Esophagus squamous epithelium (tissue), 5 donors: ENCODE results near the gene KCNN3. TPM values are rescaled to one million over a fixed set of nuclear protein-coding genes. Genes with fewer than 3 reads are reported as not detected.

ENCODE experiments used
- DNase-seq: peaks from one replicate; lab custom pipeline; 2025; lab: John Stamatoyannopoulos, UW
- H3K27ac ChIP-seq, 4 donors: fragments of 200-600 bp; sonication (generic); one replicate each; pipeline ENCODE4 v1.5.1; 2016 to 2019; ENCODE audit warnings: mild to moderate bottlenecking in 1 of 4
- H3K27me3 ChIP-seq, 4 donors: fragments of 200-600 bp; sonication (generic); 1 replicate in 3 of 4; 2 replicates in 1 of 4; pipeline versions ENCODE4 v1.5.1 to v1.6.0; 2017 to 2021; ENCODE audit warnings: antibody characterized with exemption in 1 of 4
- H3K36me3 ChIP-seq, 3 donors: fragments of 200-600 bp; sonication (generic); one replicate each; pipeline ENCODE4 v1.5.1; 2016 to 2019
- H3K4me1 ChIP-seq, 3 donors: fragments of 200-600 bp; sonication (generic); one replicate each; pipeline ENCODE4 v1.5.1; 2017 to 2019
- H3K4me3 ChIP-seq, 4 donors: fragments of 200-600 bp; sonication (generic); 1 replicate in 3 of 4; 2 replicates in 1 of 4; pipeline ENCODE4 v1.5.1; 2016 to 2019; ENCODE audit warnings: mild to moderate bottlenecking in 2 of 4, moderate library complexity in 1 of 4
- H3K9me3 ChIP-seq, 3 donors: fragments of 200-600 bp; sonication (generic); one replicate each; pipeline ENCODE4 v1.5.1; 2016 to 2019
- CTCF ChIP-seq, 6 experiments: fragments of 450-650 bp in 4 of 6; fragments of 200-600 bp in 2 of 6; sonication (generic) in 2 of 6; IDR thresholded peaks; one replicate each; pipeline ENCODE4 v1.5.1; 2016 to 2019; ENCODE audit warnings: antibody characterized with exemption in 6 of 6, mild to moderate bottlenecking in 4 of 6, moderate library complexity in 4 of 6
- POLR2A ChIP-seq, 4 donors: fragments of 450-650 bp; IDR thresholded peaks; one replicate each; pipeline ENCODE4 v1.6.1; 2017; ENCODE audit warnings: antibody characterized with exemption in 4 of 4, mild to moderate bottlenecking in 4 of 4, moderate library complexity in 3 of 4
- WGBS, 2 donors: methylation state at CpG; one replicate each; pipeline ENCODE4 v1.1.5; 2018; 5-methylcytosine and 5-hydroxymethylcytosine counted together
- intact Hi-C: fragments of 100-400 bp; cut with DNase I; formaldehyde crosslinking; loops from one replicate; pipeline ENCODE4 v1.15.0; 2022
- total RNA-seq, 4 donors: library from RNA; depleted of rRNA; stranded (reverse); fragments of >200 nt; gene quantifications; one replicate each; pipeline ENCODE4 v1.1.0, GENCODE V29; 2016
- donor health status: DM: yes; HTN: yes; CAD: no.

The KCNN3 gene
- total RNA-seq, 4 donors from 2014 or later, result 0.08 to 1.7 (median 0.50) TPM

GRCh38 chr1:154748405-154748775 is 121.7 kb downstream of the KCNN3 start:
- TF ChIP-seq CTCF (IDR thresholded peaks at IDR 0.05) (no peak), POLR2A (IDR thresholded peaks at IDR 0.05) (no peak)
- intact Hi-C loops, result no loop called here

GRCh38 chr1:154747740-154748404 is 122.2 kb downstream of the KCNN3 start:
- no peak for TF ChIP-seq POLR2A (IDR thresholded peaks at IDR 0.05)
- TF ChIP-seq CTCF (IDR thresholded peaks at IDR 0.05), result no peak
- intact Hi-C loops, result no loop called here
- H3K36me3 ChIP-seq, result no peaks in the 10 kb centered on the region
- peaks cover 0 to 56% (median 0%) of the 10 kb centered on the region in 4 donors for H3K27me3 ChIP-seq
- H3K27ac ChIP-seq, result peak overlapping the region in 2 of 4 donors; percentile 1 to 11
- H3K4me1 ChIP-seq, result peaks cover 0 to 44% (median 4%) of the 10 kb centered on the region in 3 donors
- no peaks in the 10 kb centered on the region for H3K9me3 ChIP-seq
- H3K4me3 ChIP-seq, result no peak overlapping the region
- DNase-seq, result no peak
- WGBS, 2 donors, result 44 to 47% methylated on average over 17 to 20 of the region's 20 CpGs

More at GRCh38 chr1:154748405-154748775, 121.7 kb downstream of the KCNN3 start:
- H3K4me1 ChIP-seq, result peaks cover 0 to 44% (median 4%) of the 10 kb centered on the region in 3 donors
- H3K9me3 ChIP-seq, result no peaks in the 10 kb centered on the region
- H3K4me3 ChIP-seq, result no peak overlapping the region
- DNase-seq, result no peak
- WGBS, 2 donors, result 71 to 78% methylated on average over 2 of the region's 2 CpGs
- H3K36me3 ChIP-seq, result no peaks in the 10 kb centered on the region
- no peak overlapping the region for H3K27ac ChIP-seq
- peaks cover 0 to 53% (median 0%) of the 10 kb centered on the region in 4 donors for H3K27me3 ChIP-seq

- H3K27me3 ChIP-seq, result peaks cover 0 to 59% (median 0%) of the 10 kb centered on the region in 4 donors
- intact Hi-C loops, result no loop called here
- DNase-seq, result no peak
- no peak for TF ChIP-seq CTCF (IDR thresholded peaks at IDR 0.05)
- TF ChIP-seq POLR2A (IDR thresholded peaks at IDR 0.05), result no peak
- no peak overlapping the region for H3K4me3 ChIP-seq
- no peaks in the 10 kb centered on the region for H3K9me3 ChIP-seq
- peaks cover 0 to 44% (median 4%) of the 10 kb centered on the region in 3 donors for H3K4me1 ChIP-seq
- no peaks in the 10 kb centered on the region for H3K36me3 ChIP-seq
- H3K27ac ChIP-seq, result peak overlapping the region in 2 of 4 donors; percentile 1 to 11
- WGBS, 2 donors, result 58 to 69% methylated on average over 4 to 7 of the region's 7 CpGs
These were observed 122.7 kb downstream of the KCNN3 start for GRCh38 chr1:154747380-154747739.

GRCh38 chr1:154746622-154747299 is 123.3 kb downstream of the KCNN3 start:
- H3K27me3 ChIP-seq, result peaks cover 0 to 59% (median 0%) of the 10 kb centered on the region in 4 donors
- no peaks in the 10 kb centered on the region for H3K9me3 ChIP-seq
- peaks cover 0 to 49% (median 4%) of the 10 kb centered on the region in 3 donors for H3K4me1 ChIP-seq
- intact Hi-C loops, result no loop called here
- no peaks in the 10 kb centered on the region for H3K36me3 ChIP-seq
- H3K27ac ChIP-seq, result no peak overlapping the region
- DNase-seq, result no peak
- H3K4me3 ChIP-seq, result no peak overlapping the region
- no peak for TF ChIP-seq POLR2A (IDR thresholded peaks at IDR 0.05)
- no peak for TF ChIP-seq CTCF (IDR thresholded peaks at IDR 0.05)
- WGBS, 2 donors, result 74 to 82% methylated on average over 6 of the region's 6 CpGs
